Measurements from ENCODE around the gene BMP7. TPM values are rescaled to one million over a fixed set of nuclear protein-coding genes. Genes with fewer than 3 reads are reported as not detected.

Gene BMP7
- total RNA-seq, 1 experiment from 2014 or later, result not detected

DNA sequence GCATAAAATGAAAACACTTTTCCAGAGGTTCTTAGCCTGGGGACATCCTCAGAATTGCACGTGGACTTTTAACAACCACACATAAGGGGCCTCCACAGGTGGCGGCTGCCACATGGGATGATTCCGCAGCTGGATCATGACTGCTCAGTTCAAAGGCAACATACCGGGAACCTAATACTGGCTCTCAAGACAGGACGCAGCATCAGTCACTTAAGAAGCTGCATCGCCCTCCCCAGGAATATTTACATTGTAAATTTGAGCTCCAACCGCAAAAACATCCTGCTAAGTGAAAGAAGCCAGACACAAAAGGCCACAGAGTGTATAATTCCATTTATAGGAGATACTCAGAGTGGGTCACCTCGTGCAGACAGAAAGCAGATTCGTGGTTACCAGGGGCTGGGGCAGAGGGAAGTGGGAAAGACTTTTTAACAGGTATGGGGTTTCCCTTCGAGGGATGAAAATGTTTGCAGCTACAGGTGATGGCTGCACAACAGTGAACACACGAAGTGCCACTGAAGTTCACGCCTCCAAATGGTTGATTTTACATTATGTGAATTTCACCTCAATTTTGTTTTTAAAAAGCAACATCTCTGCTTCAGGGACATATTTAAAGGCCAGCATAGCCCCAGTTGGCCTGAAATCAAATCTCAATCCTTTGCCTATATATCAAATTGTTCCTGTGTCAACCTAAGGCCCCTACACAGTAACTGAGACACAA is 141.5 kb downstream of the BMP7 start:
- CTCF ChIA-PET, result interaction anchor here (0.6 to 1.1 kb wide), 2 partner anchors 24 to 208 kb away, joined by 3 to 4 read pairs; no protein-coding TSS in a partner anchor
- no peaks in the 10 kb centered on the region for H3K36me3 Mint-ChIP-seq (ENCODE audit: insufficient read depth, unreplicated experiment)

DNA sequence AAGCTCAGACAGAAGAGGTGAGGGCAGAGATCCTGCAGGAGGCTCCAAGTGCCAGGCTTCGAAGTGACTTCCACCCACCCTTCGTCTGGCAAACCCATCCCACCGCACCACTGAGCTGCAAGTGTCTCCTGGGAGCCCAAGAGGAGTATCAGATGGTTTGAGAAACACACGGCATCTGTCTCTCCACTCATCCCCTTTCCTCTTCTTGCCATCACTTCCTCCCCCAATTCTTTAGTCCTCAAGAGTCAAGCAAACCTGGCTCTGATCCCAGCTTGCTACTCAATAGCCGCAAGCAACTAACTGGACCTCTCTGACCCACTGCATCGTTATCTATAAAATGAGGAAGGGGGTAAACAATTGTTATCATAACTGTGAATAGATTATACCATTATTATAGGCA is 142.1 kb downstream of the BMP7 start:
- intact Hi-C loops (cut with micrococcal nuclease), result no loop called here
- no peaks in the 10 kb centered on the region for H3K9me3 Mint-ChIP-seq (ENCODE audit: unreplicated experiment)
- POLR2A ChIA-PET, result no interaction called here
- CTCF ChIA-PET, result interaction anchor here (0.6 kb wide), 1 partner anchor 16 kb away, joined by 3 read pairs; no protein-coding TSS in a partner anchor
- no peak for DNase-seq (ENCODE audit: unreplicated experiment)
- peaks cover 22% of the 10 kb centered on the region for H3K27me3 Mint-ChIP-seq (ENCODE audit: insufficient read depth, unreplicated experiment)
- TF ChIP-seq, protein P1, sequence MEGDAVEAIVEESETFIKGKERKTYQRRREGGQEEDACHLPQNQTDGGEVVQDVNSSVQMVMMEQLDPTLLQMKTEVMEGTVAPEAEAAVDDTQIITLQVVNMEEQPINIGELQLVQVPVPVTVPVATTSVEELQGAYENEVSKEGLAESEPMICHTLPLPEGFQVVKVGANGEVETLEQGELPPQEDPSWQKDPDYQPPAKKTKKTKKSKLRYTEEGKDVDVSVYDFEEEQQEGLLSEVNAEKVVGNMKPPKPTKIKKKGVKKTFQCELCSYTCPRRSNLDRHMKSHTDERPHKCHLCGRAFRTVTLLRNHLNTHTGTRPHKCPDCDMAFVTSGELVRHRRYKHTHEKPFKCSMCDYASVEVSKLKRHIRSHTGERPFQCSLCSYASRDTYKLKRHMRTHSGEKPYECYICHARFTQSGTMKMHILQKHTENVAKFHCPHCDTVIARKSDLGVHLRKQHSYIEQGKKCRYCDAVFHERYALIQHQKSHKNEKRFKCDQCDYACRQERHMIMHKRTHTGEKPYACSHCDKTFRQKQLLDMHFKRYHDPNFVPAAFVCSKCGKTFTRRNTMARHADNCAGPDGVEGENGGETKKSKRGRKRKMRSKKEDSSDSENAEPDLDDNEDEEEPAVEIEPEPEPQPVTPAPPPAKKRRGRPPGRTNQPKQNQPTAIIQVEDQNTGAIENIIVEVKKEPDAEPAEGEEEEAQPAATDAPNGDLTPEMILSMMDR (IDR thresholded peaks at IDR 0.05; ENCODE audit: unreplicated experiment), result no peak
- no peak overlapping the region for H3K27ac Mint-ChIP-seq (ENCODE audit: low read depth, unreplicated experiment)
- BruUV-seq (replicated peaks), result no TSS peak
- H3K4me1 Mint-ChIP-seq (ENCODE audit: insufficient read depth, unreplicated experiment), result no peaks in the 10 kb centered on the region
- H3K36me3 Mint-ChIP-seq (ENCODE audit: insufficient read depth, unreplicated experiment), result no peaks in the 10 kb centered on the region
- H3K4me3 Mint-ChIP-seq (ENCODE audit: unreplicated experiment), result no peak overlapping the region

More for the DNA sequence above, 141.5 kb downstream of the BMP7 start:
- TF ChIP-seq, protein P1 (IDR thresholded peaks at IDR 0.05; ENCODE audit: unreplicated experiment), result no peak
- Mint-ChIP-seq H3K9me3 (ENCODE audit: unreplicated experiment) (no peaks in the 10 kb centered on the region), H3K27ac (ENCODE audit: low read depth, unreplicated experiment) (no peak overlapping the region), H3K27me3 (ENCODE audit: insufficient read depth, unreplicated experiment) (peaks cover 22% of the 10 kb centered on the region), H3K4me1 (ENCODE audit: insufficient read depth, unreplicated experiment) (peaks cover under 1% of the 10 kb centered on the region), H3K4me3 (ENCODE audit: unreplicated experiment) (no peak overlapping the region)
- POLR2A ChIA-PET, result interaction anchor here (0.6 kb wide), 1 partner anchor 101 kb away, joined by 3 read pairs; no protein-coding TSS in a partner anchor
- intact Hi-C loops (cut with micrococcal nuclease), result no loop called here
- no peak for DNase-seq (ENCODE audit: unreplicated experiment)
- BruUV-seq (replicated peaks), result no TSS peak

DNA sequence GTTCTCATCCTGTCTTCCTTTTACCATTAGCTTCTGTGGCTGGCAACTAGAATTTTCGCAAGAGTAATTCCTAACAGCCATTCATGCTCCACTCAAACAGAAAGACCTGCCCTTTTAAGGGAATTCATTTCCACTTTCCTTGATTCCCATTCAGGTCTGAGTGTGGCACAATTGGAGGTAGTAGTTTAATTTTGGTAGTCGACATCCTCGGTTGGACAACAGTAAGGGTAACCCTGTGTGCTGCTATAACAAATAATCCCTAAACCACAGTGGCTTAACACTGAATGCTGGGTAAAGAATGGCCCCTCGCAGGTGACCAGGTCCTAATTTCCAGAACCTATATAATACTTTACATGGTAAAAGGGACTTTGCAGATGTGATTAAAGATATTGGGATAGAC is 142.9 kb downstream of the BMP7 start:
- Mint-ChIP-seq H3K9me3 (ENCODE audit: unreplicated experiment) (no peaks in the 10 kb centered on the region), H3K36me3 (ENCODE audit: insufficient read depth, unreplicated experiment) (no peaks in the 10 kb centered on the region), H3K27me3 (ENCODE audit: insufficient read depth, unreplicated experiment) (peaks cover 22% of the 10 kb centered on the region), H3K27ac (ENCODE audit: low read depth, unreplicated experiment) (no peak overlapping the region), H3K4me1 (ENCODE audit: insufficient read depth, unreplicated experiment) (no peaks in the 10 kb centered on the region), H3K4me3 (ENCODE audit: unreplicated experiment) (no peak overlapping the region)
- intact Hi-C loops (cut with micrococcal nuclease), result no loop called here
- CTCF ChIA-PET, result interaction anchor here (0.7 to 1.4 kb wide), 4 partner anchors 33 to 1905 kb away, joined by 3 to 6 read pairs (median 4); no protein-coding TSS in a partner anchor
- POLR2A ChIA-PET, result interaction anchor here (0.5 kb wide), 1 partner anchor 90 kb away, joined by 3 read pairs; no protein-coding TSS in a partner anchor
- BruUV-seq (replicated peaks), result no TSS peak
- TF ChIP-seq, protein P1 (IDR thresholded peaks at IDR 0.05; ENCODE audit: unreplicated experiment), result no peak
- no peak for DNase-seq (ENCODE audit: unreplicated experiment)

DNA sequence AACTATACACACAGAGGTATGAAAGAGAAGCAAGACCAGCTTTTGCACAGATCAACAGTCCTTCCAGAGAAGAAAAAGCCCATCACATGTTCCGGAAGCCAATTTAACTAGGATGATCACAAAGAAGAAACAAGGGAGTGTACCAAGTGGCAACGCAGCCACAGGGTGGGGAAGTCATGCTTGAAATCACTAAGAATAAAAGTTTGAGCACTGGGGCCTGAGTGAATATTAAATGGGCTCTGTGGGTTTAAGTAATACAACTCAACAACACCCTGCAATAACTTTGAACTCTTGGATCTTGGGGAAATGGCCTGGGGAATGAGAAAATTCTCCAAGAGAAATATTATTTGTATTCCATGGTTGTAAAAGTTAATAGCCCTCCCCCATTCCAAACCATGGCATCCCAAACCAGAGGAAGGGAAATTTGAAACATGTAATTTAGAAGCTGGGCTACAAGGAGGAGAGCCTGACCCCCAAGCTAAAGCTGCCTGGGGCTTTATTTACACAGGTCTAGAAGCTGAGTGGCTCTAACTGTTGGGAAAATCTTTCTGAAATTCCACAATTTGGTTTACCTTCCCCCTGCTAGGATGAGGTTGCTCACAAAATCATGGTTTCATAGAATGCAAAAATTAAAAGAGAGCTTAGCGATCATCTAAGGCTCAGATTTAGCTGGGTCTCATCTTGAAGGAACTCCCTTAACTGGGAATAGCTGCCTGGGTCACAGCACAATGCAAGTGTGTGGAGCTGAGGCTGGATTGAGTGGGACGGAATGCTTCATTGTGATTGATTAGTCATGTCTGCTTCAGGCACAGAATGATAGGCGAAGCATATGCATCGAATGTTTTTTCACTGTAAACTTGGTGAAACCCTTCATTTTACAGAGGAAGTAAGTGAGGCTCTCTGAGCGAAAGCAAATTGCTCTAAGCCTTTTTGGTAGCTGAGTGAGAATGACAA is 143.6 kb downstream of the BMP7 start:
- Mint-ChIP-seq H3K27ac (ENCODE audit: low read depth, unreplicated experiment) (no peak overlapping the region), H3K4me3 (ENCODE audit: unreplicated experiment) (no peak overlapping the region), H3K9me3 (ENCODE audit: unreplicated experiment) (no peaks in the 10 kb centered on the region), H3K27me3 (ENCODE audit: insufficient read depth, unreplicated experiment) (peaks cover 22% of the 10 kb centered on the region), H3K4me1 (ENCODE audit: insufficient read depth, unreplicated experiment) (no peaks in the 10 kb centered on the region), H3K36me3 (ENCODE audit: insufficient read depth, unreplicated experiment) (no peaks in the 10 kb centered on the region)
- no TSS peak for BruUV-seq (replicated peaks)
- DNase-seq (ENCODE audit: unreplicated experiment), result no peak
- intact Hi-C loops (cut with micrococcal nuclease), result no loop called here
- CTCF ChIA-PET, result interaction anchor here (0.7 to 1.4 kb wide), 5 partner anchors 33 to 1905 kb away, joined by 3 to 6 read pairs (median 3); no protein-coding TSS in a partner anchor
- TF ChIP-seq, protein P1 (IDR thresholded peaks at IDR 0.05; ENCODE audit: unreplicated experiment), result no peak
- POLR2A ChIA-PET, result interaction anchor here (0.5 kb wide), 1 partner anchor 90 kb away, joined by 3 read pairs; no protein-coding TSS in a partner anchor
